Hepatocyte (in vitro differentiated cells): ENCODE measurements around the gene SCAMP3.
"Not testable (repeated sequence)": the region's sequence is repeated elsewhere in the genome, so short reads cannot be mapped to it uniquely, and the experiment has no call there.

Experiments used
- EZH2 ChIP-seq: fragments of 200-600 bp; sonication (generic); IDR thresholded peaks from 2 replicates; pipeline ENCODE4 v1.6.1; 2016; ENCODE audit warnings: antibody characterized with exemption, mild to moderate bottlenecking, borderline replicate concordance
- EZH2phosphoT487 ChIP-seq: fragments of 200-600 bp; sonication (generic); IDR thresholded peaks from one replicate; pipeline ENCODE4 v1.6.1; 2018; ENCODE audit warnings: antibody characterized with exemption, mild to moderate bottlenecking, low read depth, moderate library complexity; ENCODE audit not compliant: unreplicated experiment, severe bottlenecking
- TF ChIP-seq, protein P1 (sequence below): fragments of 200-600 bp; sonication (generic); IDR thresholded peaks from 2 replicates; pipeline ENCODE4 v1.5.1; 2016; ENCODE audit warnings: antibody characterized with exemption, mild to moderate bottlenecking; ENCODE audit not compliant: poor library complexity

DNA sequence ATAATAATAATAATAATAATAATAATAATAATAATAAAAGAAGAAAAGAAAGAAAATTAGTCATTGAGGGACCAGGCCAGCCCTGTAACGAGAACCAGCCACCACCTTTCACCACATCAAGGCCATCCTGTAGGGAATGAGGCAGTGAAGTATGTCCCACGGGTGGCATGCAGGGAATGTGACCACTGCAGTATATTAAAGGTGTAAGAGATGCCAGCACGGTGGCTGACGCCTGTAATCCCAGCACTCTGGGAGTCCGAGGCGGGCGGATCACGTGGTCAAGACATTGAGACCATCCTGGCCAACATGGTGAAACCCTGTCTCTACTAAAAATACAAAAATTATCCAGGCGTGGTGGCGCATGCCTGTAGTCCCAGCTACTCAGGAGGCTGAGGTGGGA lies 28.8 kb upstream of the SCAMP3 start:
- TF ChIP-seq, protein P1, sequence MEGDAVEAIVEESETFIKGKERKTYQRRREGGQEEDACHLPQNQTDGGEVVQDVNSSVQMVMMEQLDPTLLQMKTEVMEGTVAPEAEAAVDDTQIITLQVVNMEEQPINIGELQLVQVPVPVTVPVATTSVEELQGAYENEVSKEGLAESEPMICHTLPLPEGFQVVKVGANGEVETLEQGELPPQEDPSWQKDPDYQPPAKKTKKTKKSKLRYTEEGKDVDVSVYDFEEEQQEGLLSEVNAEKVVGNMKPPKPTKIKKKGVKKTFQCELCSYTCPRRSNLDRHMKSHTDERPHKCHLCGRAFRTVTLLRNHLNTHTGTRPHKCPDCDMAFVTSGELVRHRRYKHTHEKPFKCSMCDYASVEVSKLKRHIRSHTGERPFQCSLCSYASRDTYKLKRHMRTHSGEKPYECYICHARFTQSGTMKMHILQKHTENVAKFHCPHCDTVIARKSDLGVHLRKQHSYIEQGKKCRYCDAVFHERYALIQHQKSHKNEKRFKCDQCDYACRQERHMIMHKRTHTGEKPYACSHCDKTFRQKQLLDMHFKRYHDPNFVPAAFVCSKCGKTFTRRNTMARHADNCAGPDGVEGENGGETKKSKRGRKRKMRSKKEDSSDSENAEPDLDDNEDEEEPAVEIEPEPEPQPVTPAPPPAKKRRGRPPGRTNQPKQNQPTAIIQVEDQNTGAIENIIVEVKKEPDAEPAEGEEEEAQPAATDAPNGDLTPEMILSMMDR: not testable (repeated sequence)
- TF ChIP-seq EZH2, EZH2phosphoT487: not testable (repeated sequence)
